Stimulated activated CD4-positive, alpha-beta T cell treated with anti-CD3 and anti-CD28 coated beads, Interleukin-4, amount 100 ng/mL, for 4 hours (primary cell): ENCODE data around the gene UBE2M.
"Not testable (repeated sequence)": the region's sequence is repeated elsewhere in the genome, so short reads cannot be mapped to it uniquely, and the experiment has no call there.

Experiments used
- DNase-seq, 2 experiments: peaks; one replicate each; pipeline ENCODE4 v3.0.0-alpha.2; 2020

The UBE2M gene

GRCh38 chr19:58558066-58558622 lies at the start of gene UBE2M:
Gene UBE2M, minus strand, starts transcription at chr19:58558611. Its CDS starts 230 bp downstream, at chr19:58558381.
- DNase-seq: peak; percentile 56 to 61

DNA sequence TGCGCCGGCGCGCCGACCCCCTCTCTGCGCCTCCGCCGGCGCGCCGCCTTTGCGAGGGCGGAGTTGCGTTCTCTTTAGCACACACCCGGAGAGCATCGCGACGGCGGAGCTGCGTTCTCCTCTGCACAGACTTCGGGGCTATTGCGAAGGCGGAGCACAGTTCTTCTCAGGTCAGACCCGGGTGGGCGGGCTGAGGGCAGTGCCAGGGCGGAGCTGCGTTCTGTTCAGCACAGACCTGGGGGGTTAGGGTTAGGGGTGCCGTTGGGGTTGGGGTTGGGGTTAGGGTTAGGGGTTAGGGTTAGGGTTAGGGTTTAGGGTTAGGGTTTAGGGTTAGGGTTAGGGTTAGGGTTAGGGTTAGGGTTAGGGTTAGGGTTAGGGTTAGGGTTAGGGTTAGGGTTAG lies 48.8 kb upstream of the UBE2M start:
- not testable (repeated sequence) for DNase-seq

DNA sequence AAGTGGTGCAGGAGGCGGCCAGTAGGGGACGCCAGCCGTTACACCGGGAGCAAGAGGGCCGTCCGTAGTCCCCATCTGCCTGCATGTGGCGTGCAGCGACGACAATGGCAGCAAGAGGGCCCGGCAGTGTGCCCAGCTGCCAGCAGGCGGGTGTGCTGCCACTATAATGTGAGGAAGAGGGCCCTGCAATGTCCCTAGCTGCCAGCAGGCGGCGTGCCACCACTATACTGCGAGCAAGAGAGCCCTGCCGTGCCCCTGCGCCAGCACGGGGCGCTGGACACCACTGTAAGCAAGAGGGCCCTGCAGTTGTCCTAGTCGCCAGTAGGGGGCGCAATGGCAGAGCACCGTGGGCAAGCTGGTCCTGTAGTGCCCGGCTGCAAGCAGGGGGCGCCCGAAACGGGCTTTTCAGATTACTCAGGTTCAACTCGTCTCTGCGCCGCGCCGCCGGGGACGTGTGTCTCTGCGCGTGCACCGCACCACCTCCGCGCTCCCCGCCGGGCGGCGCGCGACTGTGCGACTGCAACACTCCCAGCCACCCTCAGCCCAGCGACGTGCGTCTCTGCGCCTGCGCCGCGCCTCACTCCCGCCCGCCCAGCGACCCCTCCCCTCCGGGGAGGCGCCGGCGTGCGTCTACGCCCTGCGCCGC lies 48.0 kb upstream of the UBE2M start:
- DNase-seq: not testable (repeated sequence)

GRCh38 chr19:58586133-58586765 lies 27.8 kb upstream of the UBE2M start:
- DNase-seq: no peak

DNA sequence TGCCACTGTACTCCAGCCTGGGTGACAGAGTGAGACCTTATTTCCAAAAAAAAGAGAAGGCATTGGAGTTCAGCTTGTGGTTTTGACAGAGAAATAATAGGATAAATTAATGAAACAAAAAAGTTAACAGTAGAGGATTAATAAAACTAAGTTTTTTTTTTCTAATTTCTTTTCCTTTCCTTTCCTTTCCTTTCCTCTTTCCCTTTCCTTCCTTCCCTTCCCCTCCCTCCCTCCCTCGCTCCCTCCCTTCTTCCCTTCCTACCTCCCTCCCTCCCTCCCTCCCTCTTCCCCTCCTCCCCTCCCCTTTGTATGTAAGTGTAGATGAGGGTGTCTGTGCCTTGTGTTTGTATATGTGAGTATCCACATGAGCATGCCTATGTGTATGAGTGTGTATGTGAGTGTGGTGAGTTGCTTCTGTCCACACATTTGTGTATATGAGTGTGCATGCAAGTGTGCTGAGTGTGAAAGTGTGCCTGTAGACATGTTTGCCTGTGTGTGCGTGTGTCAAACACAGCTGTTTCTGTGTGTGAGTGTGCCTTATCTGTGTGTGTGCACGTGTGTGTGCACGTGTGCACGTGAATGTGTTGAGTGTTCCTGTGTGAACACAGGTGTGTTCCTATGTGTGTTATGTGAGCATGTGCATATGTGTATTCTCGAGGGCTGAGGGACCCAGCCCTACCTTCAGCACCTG lies 27.2 kb upstream of the UBE2M start:
- no peak for DNase-seq

DNA sequence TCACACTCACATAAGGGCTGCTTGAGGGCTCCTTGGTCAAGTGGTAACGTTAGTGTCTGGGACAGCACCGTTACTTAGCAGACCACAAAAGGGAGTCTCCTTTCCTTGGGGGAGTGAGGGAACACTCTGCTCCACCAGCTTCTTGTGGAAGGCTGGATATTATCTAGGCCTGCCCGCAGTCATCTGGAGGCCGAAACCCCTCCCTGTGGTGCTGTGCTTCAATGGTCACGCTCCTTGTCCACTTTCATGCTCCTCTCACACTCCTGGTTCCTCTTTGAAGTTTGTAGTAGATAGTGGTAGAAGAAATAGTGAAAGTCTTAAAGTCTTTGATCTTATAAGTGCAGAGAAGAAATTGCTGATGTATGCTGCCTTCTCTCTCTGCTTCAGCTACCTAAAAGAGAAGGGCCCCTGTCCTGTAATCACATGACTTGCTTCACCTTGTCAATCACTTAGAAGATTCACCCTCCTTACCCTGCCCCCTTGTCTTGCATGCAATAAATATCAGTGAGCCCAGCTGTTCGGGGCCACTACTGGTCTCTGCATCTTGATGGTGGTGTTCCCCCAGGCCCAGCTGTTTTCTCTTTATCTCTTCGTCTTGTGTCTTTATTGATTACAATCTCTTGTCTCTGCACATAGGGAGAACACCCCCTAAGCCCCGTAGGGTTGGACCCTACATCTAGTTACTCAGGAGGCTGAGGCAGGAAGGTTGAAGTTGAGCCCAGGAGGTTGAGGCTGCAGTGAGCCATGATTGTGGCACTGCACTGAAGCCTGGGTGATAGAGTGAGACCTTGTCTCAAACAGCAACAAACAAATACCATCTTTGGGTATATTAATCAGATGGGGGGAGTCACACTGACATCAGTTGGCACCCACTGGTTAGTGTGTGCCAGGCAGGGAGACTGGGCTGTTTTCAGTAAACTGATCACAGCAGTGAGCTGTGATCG lies 26.4 kb upstream of the UBE2M start:
- no peak for DNase-seq

- no peak for DNase-seq
These were observed 24.6 kb upstream of the UBE2M start for GRCh38 chr19:58582985-58583384.

GRCh38 chr19:58581227-58582141 lies 23.1 kb upstream of the UBE2M start:
- peak; percentile 84 to 85 for DNase-seq

- no peak for DNase-seq
These were observed 21.2 kb upstream of the UBE2M start for GRCh38 chr19:58579473-58580142.

- DNase-seq: no peak
These were observed 19.9 kb upstream of the UBE2M start for GRCh38 chr19:58578012-58578925.

- not testable (repeated sequence) for DNase-seq
These were observed 19.2 kb upstream of the UBE2M start for GRCh38 chr19:58577581-58577980.

DNA sequence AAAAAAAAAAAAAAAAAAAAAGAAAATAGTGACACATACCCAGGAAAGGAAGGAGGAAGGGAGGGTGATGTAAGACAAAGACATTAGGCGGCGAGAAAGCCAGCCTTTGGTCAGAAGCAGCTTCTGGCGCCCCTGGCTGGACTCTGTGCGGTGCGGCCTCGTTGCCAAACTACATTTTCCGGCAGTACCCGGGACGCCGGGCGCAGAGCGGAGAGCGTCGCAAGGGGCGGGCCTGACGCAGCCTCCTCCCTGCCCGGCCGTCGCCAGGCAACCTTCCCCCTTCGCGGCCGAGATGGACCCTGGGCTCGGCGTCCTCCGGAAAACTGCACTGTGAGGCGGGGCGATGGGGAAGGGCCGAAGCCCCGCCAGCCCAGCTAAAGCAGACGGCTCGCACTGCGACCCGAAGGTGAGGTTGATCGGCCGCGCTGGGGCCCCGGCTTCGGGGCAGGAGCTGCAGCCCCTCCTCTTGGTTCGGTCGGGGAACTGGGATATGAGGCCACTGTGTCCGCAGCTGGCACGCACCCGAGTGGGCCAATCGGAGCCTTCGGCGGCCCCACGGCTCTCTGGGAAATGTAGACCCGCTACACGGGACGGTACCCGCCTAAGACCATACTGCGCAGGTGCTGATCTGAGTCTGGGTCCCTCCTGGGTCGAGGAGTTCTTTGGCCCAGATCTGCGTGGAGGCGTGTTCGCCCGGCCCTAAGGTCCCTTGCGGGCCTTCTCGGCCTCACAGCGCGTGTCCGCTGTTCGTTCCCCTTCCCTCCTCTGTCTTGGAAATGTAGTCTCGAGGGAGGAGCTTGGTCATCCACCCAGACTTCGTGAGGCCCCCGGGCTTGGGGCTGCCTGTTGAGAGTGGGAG lies 17.0 kb upstream of the UBE2M start:
- peak; percentile 64 to 73 for DNase-seq

- DNase-seq: no peak
These were observed 15.3 kb upstream of the UBE2M start for GRCh38 chr19:58573658-58574164.

GRCh38 chr19:58572818-58573657 lies 14.6 kb upstream of the UBE2M start, which contains the start of gene MZF1:
Gene MZF1, minus strand, starts transcription at chr19:58573335. Its CDS starts 1,946 bp downstream, at chr19:58571389.
- peak; percentile 99 to 100 for DNase-seq

DNA sequence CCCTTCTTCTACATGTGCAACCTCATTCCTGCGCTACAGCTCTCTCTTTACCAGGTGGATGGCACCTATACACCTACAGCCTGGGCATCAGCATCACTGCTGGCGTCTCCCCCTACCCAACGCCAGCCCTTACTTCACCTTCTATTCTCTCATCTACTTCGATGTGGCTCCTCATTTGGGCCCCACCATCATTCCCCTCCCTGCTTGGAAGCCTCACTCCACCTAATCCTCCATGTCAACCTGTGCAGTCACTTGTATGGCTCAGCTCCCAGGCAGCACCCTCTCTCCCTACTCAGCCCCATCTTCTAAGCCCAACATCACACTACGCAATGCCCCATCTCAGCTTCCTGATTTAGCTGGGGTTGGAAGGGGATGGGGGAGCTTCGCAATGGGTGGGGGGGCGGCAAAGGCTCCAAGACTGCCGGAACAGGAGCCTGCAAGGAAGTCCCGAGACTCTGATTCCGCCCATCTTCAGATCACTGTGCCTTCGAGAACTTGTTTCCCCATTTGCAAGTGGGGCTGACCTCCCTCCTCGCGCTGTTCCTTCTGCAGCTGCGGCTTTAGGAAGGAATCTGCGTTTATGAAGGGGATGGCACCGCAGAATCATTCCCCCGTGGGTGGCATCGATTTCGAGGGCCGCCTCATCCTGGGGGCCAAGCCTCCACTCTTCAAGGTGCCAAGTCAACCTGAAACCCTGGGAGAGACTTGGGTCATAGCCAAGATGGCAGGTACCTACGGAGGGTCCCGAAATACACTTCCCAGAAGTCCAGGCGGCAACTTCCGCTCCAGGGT lies 13.8 kb upstream of the UBE2M start:
- DNase-seq: no peak

DNA sequence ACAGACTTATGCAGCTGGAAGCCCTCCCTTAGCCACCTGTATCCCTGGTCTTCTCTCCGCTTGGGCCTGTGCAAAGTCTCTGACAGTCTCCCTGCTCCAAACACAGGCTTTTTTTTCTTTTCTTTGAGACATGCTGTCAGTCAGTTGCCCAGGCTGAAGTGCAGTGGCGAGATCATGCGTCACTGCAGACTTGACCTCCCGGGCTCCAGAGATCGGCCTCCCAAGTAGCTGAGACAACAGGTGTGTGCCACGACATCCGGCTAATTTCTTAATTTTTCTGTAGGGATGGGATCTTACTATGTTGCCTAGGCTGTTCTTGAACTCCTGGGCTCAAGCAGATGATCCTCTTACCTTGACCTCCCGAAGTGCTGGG lies 13.2 kb upstream of the UBE2M start:
- DNase-seq: no peak
